ENCODE data around the gene R3HDM1. TPM values are rescaled to one million over a fixed set of nuclear protein-coding genes. Genes with fewer than 3 reads are reported as not detected.

R3HDM1 gene
- total RNA-seq, 4 donors from 2014 or later: 18.2 to 42.4 (median 28.5) TPM

DNA sequence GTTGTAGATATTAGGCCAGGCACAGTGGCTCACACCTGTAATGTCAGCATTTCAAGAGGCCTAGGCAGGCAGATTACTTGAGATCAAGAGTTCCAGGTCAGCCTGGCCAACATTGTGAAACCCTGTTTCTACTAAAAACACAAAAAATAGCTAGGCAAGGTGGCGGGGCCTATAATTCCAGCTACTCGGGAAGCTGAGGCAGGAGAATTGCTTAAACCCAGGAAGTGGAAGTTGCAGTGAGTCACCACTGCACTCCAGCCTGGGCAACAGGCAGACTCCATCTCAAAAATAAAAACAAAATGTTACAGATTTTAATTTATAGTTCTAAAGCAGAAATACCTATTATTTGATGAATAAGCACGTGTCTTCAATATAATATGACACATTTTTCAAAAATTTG is 144.7 kb downstream of the R3HDM1 start:
- Histone ChIP-seq H3K36me3 (peaks cover 0 to 71% (median 0%) of the 10 kb centered on the region in 3 donors), H3K27ac (no peak overlapping the region), H3K4me3 (no peak overlapping the region), H3K4me1 (no peaks in the 10 kb centered on the region), H3K9me3 (no peaks in the 10 kb centered on the region), H3K27me3 (no peaks in the 10 kb centered on the region)
- TF ChIP-seq, protein P1, sequence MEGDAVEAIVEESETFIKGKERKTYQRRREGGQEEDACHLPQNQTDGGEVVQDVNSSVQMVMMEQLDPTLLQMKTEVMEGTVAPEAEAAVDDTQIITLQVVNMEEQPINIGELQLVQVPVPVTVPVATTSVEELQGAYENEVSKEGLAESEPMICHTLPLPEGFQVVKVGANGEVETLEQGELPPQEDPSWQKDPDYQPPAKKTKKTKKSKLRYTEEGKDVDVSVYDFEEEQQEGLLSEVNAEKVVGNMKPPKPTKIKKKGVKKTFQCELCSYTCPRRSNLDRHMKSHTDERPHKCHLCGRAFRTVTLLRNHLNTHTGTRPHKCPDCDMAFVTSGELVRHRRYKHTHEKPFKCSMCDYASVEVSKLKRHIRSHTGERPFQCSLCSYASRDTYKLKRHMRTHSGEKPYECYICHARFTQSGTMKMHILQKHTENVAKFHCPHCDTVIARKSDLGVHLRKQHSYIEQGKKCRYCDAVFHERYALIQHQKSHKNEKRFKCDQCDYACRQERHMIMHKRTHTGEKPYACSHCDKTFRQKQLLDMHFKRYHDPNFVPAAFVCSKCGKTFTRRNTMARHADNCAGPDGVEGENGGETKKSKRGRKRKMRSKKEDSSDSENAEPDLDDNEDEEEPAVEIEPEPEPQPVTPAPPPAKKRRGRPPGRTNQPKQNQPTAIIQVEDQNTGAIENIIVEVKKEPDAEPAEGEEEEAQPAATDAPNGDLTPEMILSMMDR (IDR thresholded peaks at IDR 0.05): no peak
- TF ChIP-seq EP300 (IDR thresholded peaks at IDR 0.05): no peak
- DNase-seq (ENCODE audit: low spot score in 2 of 2): no peak
- WGBS, 2 donors: 84 to 86% methylated on average over 3 of the region's 3 CpGs

DNA sequence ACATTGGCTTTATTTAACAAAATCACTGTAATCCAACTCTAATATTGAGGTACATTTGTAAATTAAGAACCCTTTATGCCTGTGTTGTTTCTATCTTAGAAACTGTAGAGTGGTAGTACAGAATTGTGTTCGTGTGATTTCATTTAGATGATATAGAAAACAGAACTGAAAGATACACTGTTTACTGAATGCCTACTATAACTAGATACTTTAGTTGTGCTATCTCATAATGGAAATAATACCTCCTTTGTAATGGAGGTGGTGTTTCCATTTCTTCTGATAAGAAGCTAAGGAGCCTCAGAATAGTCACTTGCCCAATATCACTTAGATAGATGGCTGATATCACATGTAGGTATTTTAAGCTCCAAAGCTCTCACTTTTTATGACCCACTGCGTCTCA is 147.8 kb downstream of the R3HDM1 start:
- TF ChIP-seq EP300 (IDR thresholded peaks at IDR 0.05): no peak
- TF ChIP-seq, protein P1 (IDR thresholded peaks at IDR 0.05): no peak
- no peak for TF ChIP-seq POLR2A (IDR thresholded peaks at IDR 0.05)
- H3K27me3 ChIP-seq: no peaks in the 10 kb centered on the region
- H3K4me3 ChIP-seq: no peak overlapping the region
- WGBS, 2 donors: 92 to 97% methylated on average over 2 of the region's 2 CpGs
- no peak for DNase-seq (ENCODE audit: low spot score in 2 of 2)
- H3K27ac ChIP-seq: no peak overlapping the region
- H3K36me3 ChIP-seq: peaks cover 0 to 68% (median 0%) of the 10 kb centered on the region in 3 donors
- H3K4me1 ChIP-seq: no peaks in the 10 kb centered on the region
- H3K9me3 ChIP-seq: no peaks in the 10 kb centered on the region

DNA sequence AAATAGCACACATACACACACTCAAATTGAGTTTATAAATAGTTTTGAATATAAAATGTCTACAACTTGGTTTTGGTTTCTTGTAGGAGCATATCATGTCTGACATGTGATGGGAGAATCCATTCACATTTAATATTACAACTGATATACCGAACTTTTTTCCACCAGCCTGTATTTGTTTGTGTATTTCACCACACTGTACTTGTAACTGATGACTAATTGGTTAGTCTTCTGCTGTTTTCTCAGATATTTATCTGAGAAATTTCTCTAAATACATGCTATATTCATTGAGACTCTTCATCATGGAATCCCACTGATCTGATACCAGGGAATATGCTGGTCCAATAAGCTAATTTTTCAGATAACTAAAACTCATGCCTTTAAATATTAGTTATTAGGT is 154.1 kb downstream of the R3HDM1 start:
- no peak for DNase-seq (ENCODE audit: low spot score in 2 of 2)
- Histone ChIP-seq H3K9me3 (no peaks in the 10 kb centered on the region), H3K27ac (no peak overlapping the region), H3K27me3 (no peaks in the 10 kb centered on the region), H3K4me3 (no peak overlapping the region), H3K36me3 (peaks cover 0 to 29% (median 0%) of the 10 kb centered on the region in 3 donors), H3K4me1 (peaks cover 0 to 5% (median 0%) of the 10 kb centered on the region in 4 donors)
- TF ChIP-seq POLR2A (IDR thresholded peaks at IDR 0.05): no peak
- no peak for TF ChIP-seq EP300 (IDR thresholded peaks at IDR 0.05)
- TF ChIP-seq, protein P1 (IDR thresholded peaks at IDR 0.05): no peak
- 84 to 91% methylated on average over 1 of the region's 1 CpG for WGBS, 2 donors

DNA sequence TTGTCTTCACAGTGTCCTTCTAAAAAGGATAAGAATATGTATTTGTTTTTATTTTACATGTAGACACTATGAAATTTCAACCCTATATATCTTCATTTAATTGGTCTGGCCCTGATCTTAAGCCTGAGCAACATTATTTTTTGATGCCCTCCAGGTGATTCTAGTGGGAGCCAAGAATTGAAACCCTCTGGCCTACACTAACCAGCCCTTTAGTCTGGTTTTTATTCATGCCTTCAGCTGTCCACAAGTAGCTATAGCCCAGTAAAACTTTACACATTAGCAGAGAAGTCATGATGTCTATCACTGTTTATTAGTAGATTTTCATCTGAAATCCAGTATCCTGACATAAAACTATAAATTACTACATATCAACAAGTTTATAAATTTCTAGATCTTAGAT is 157.7 kb downstream of the R3HDM1 start:
- Histone ChIP-seq H3K4me3 (no peak overlapping the region), H3K36me3 (peaks cover 0 to 9% (median 0%) of the 10 kb centered on the region in 3 donors), H3K27me3 (no peaks in the 10 kb centered on the region), H3K9me3 (no peaks in the 10 kb centered on the region), H3K27ac (no peak overlapping the region), H3K4me1 (peaks cover 0 to 5% (median 0%) of the 10 kb centered on the region in 4 donors)
- TF ChIP-seq EP300 (IDR thresholded peaks at IDR 0.05) (no peak), POLR2A (IDR thresholded peaks at IDR 0.05) (no peak)
- TF ChIP-seq, protein P1 (IDR thresholded peaks at IDR 0.05): no peak
- no peak for DNase-seq (ENCODE audit: low spot score in 2 of 2)

DNA sequence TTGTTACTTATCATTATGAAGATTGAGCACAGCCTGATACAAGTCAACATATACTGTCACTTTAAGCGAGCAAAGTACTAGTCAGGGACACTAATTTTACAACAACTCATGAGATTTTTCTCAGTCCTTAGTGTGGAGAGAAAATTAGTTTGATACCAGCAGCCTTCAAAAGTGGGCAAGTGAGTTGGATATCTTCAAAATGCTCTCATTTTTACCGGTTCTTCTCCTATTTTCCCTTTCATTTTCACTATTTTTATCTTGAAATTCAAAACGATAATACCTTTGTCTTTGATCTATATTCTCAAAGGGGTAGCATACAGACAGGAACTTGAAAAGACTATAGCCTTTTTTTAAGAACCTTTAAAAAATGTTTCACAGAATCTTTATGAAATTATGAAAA is 158.4 kb downstream of the R3HDM1 start:
- Histone ChIP-seq H3K27me3 (no peaks in the 10 kb centered on the region), H3K27ac (no peak overlapping the region), H3K4me3 (no peak overlapping the region), H3K4me1 (peaks cover 0 to 5% (median 2%) of the 10 kb centered on the region in 4 donors), H3K9me3 (no peaks in the 10 kb centered on the region), H3K36me3 (peaks cover 0 to 5% (median 0%) of the 10 kb centered on the region in 3 donors)
- 85% methylated on average over 3 of the region's 3 CpGs for WGBS, 2 donors
- DNase-seq (ENCODE audit: low spot score in 2 of 2): no peak
- TF ChIP-seq EP300 (IDR thresholded peaks at IDR 0.05) (no peak), POLR2A (IDR thresholded peaks at IDR 0.05) (no peak)
- TF ChIP-seq, protein P1 (IDR thresholded peaks at IDR 0.05): no peak
